Measurements from ENCODE around the gene ARID1B.

ARID1B gene

GRCh38 chr6:157095569-157095968, 318.4 kb downstream of the ARID1B start:
- DNase-seq (ENCODE audit: extremely low spot score), result no peak
- ChIA-PET CTCF (interaction anchor here (0.8 to 2.5 kb wide), 2 partner anchors 13 to 50 kb away, joined by 3 to 6 read pairs; no protein-coding TSS in a partner anchor), POLR2A (no interaction called here)
- TF ChIP-seq, protein P1, sequence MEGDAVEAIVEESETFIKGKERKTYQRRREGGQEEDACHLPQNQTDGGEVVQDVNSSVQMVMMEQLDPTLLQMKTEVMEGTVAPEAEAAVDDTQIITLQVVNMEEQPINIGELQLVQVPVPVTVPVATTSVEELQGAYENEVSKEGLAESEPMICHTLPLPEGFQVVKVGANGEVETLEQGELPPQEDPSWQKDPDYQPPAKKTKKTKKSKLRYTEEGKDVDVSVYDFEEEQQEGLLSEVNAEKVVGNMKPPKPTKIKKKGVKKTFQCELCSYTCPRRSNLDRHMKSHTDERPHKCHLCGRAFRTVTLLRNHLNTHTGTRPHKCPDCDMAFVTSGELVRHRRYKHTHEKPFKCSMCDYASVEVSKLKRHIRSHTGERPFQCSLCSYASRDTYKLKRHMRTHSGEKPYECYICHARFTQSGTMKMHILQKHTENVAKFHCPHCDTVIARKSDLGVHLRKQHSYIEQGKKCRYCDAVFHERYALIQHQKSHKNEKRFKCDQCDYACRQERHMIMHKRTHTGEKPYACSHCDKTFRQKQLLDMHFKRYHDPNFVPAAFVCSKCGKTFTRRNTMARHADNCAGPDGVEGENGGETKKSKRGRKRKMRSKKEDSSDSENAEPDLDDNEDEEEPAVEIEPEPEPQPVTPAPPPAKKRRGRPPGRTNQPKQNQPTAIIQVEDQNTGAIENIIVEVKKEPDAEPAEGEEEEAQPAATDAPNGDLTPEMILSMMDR (IDR thresholded peaks at IDR 0.05; ENCODE audit: control extremely low read depth, extremely low read depth, low read depth, missing control alignments), result no peak

- CTCF ChIA-PET, result interaction anchor here (0.8 to 2.5 kb wide), 2 partner anchors 13 to 51 kb away, joined by 3 to 6 read pairs; no protein-coding TSS in a partner anchor
- DNase-seq (ENCODE audit: extremely low spot score), result no peak
- TF ChIP-seq, protein P1 (IDR thresholded peaks at IDR 0.05; ENCODE audit: control extremely low read depth, extremely low read depth, low read depth, missing control alignments), result no peak
- POLR2A ChIA-PET, result no interaction called here
These were observed 318.9 kb downstream of the ARID1B start for GRCh38 chr6:157096105-157096504.

DNA sequence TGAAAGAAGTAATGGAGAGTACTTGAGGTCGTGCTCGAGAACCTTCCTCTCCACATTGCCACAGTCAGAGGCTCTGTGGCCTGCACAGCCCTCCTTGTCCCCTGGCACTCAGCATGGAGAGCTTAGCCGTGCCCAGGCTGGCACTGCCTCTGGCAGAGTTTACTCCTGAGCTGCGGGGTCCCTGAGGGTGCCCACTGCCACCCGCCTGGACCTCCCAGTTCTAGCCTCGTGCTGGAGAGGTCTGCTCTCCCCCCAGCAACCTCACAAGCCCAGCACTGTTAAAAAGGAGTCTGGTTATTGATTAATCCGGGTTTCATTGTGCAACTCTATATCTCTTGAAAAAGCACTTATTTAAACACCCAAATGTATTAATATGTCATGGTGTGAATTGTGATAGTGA, 319.3 kb downstream of the ARID1B start:
- CTCF ChIA-PET, result interaction anchor here (2.5 kb wide), 1 partner anchor 51 kb away, joined by 6 read pairs; no protein-coding TSS in a partner anchor
- DNase-seq (ENCODE audit: extremely low spot score), result no peak
- POLR2A ChIA-PET, result no interaction called here
- TF ChIP-seq, protein P1 (IDR thresholded peaks at IDR 0.05; ENCODE audit: control extremely low read depth, extremely low read depth, low read depth, missing control alignments), result no peak

GRCh38 chr6:157097255-157097955, 320.2 kb downstream of the ARID1B start:
- TF ChIP-seq, protein P1 (IDR thresholded peaks at IDR 0.05; ENCODE audit: control extremely low read depth, extremely low read depth, low read depth, missing control alignments), result no peak
- DNase-seq (ENCODE audit: extremely low spot score), result no peak
- CTCF ChIA-PET, result interaction anchor here (2.5 kb wide), 1 partner anchor 52 kb away, joined by 6 read pairs; no protein-coding TSS in a partner anchor
- POLR2A ChIA-PET, result no interaction called here

DNA sequence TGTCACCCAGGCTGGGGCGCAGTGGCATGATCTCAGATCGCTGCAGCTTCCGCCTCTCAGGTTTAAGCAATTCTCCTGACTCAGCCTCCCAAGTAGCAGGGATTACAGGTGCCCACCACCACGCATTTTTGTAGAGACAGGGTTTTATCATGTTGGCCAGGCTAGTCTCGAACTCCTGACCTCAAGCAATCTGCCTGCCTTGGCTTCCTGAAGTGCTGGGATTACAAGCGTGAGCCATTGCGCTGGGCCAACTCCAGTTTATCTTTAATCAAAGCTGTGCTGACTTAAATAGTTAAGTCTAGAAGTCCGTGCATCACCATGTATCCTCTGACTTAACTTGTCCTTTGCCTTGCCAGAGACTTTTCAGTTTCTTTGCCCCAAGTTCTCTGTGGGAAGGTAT, 321.8 kb downstream of the ARID1B start:
- no peak for DNase-seq (ENCODE audit: extremely low spot score)
- ChIA-PET CTCF (interaction anchor here (1.1 kb wide), 1 partner anchor 11 kb away, joined by 3 read pairs; no protein-coding TSS in a partner anchor), POLR2A (no interaction called here)
- TF ChIP-seq, protein P1 (IDR thresholded peaks at IDR 0.05; ENCODE audit: control extremely low read depth, extremely low read depth, low read depth, missing control alignments), result no peak

GRCh38 chr6:157099912-157100593, 322.9 kb downstream of the ARID1B start:
- POLR2A ChIA-PET, result no interaction called here
- peak; percentile 71 for DNase-seq (ENCODE audit: extremely low spot score)
- TF ChIP-seq, protein P1 (IDR thresholded peaks at IDR 0.05; ENCODE audit: control extremely low read depth, extremely low read depth, low read depth, missing control alignments), result no peak
- CTCF ChIA-PET, result interaction anchor here (0.9 kb wide), 1 partner anchor 14 kb away, joined by 4 read pairs; no protein-coding TSS in a partner anchor

Measured in GM10248 (cell line).